ENCODE data around the gene ZIC1. TPM values are rescaled to one million over a fixed set of nuclear protein-coding genes. Genes with fewer than 3 reads are reported as not detected.
A peak's percentile ranks its signal among the peaks of the same experiment; 100 is the strongest.

Gene ZIC1
- total RNA-seq, 1 experiment from 2014 or later, result not detected

- no peak overlapping the region for H2BK15ac ChIP-seq (ENCODE audit: low read depth, low read length)
- no peak overlapping the region for H4K91ac ChIP-seq (ENCODE audit: insufficient read length, low read depth, low read length)
- H3K18ac ChIP-seq (ENCODE audit: insufficient read length, low read depth, low read length), result no peak overlapping the region
- no CpG with 5 or more reads among the region's 7 CpGs for WGBS (ENCODE audit: extremely low coverage, insufficient read length, low lambda C conversion rate)
- H2BK120ac ChIP-seq (ENCODE audit: low read depth, low read length, poor library complexity, severe bottlenecking), result no peak overlapping the region
- H3K4ac ChIP-seq (ENCODE audit: low read depth, low read length), result no peak overlapping the region
- no peaks in the 10 kb centered on the region; a peak in 1 of 7 replicates for H3K36me3 Mint-ChIP-seq (ENCODE audit: insufficient read depth in 1 of 3, low read depth in 3 of 3)
- TF ChIP-seq, protein P1, sequence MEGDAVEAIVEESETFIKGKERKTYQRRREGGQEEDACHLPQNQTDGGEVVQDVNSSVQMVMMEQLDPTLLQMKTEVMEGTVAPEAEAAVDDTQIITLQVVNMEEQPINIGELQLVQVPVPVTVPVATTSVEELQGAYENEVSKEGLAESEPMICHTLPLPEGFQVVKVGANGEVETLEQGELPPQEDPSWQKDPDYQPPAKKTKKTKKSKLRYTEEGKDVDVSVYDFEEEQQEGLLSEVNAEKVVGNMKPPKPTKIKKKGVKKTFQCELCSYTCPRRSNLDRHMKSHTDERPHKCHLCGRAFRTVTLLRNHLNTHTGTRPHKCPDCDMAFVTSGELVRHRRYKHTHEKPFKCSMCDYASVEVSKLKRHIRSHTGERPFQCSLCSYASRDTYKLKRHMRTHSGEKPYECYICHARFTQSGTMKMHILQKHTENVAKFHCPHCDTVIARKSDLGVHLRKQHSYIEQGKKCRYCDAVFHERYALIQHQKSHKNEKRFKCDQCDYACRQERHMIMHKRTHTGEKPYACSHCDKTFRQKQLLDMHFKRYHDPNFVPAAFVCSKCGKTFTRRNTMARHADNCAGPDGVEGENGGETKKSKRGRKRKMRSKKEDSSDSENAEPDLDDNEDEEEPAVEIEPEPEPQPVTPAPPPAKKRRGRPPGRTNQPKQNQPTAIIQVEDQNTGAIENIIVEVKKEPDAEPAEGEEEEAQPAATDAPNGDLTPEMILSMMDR (conservative IDR thresholded peaks at IDR 0.05), result no peak
- no peaks in the 10 kb centered on the region for H3K23me2 ChIP-seq (ENCODE audit: insufficient read length, low read depth, low read length, poor library complexity, severe bottlenecking)
- peaks cover 88% of the 10 kb centered on the region for H3K27me3 ChIP-seq (ENCODE audit: insufficient read depth, low read length)
- H2BK5ac ChIP-seq (ENCODE audit: insufficient read length, low read length), result no peak overlapping the region
- H2AK5ac ChIP-seq (ENCODE audit: insufficient read length, low read length), result no peak overlapping the region
- H4K8ac ChIP-seq (replicated peaks; ENCODE audit: insufficient read length, low read depth, low read length), result no peak overlapping the region
- no peaks in the 10 kb centered on the region for H4K20me1 ChIP-seq (ENCODE audit: control insufficient read depth, insufficient read depth, insufficient read length)
- H3K23ac ChIP-seq (ENCODE audit: insufficient read length, low read depth, low read length), result no peak overlapping the region
- peak overlapping the region in 1 of 2 experiments; percentile 72; a peak in 2 of 5 replicates for H3K4me3 Mint-ChIP-seq
- H3K4me2 ChIP-seq (ENCODE audit: insufficient read depth, insufficient read length, low read length), result no peak overlapping the region
- H4K5ac ChIP-seq (ENCODE audit: insufficient read length, low read depth, low read length), result no peak overlapping the region
- H3K14ac ChIP-seq (ENCODE audit: insufficient read depth, low read length), result no peak overlapping the region
- H3K4me1 Mint-ChIP-seq, result peaks cover 28 to 64% of the 10 kb centered on the region in 2 experiments
- no peak overlapping the region for H3K56ac ChIP-seq (ENCODE audit: insufficient read length, low read depth, low read length)
- no peak overlapping the region for H3K9ac ChIP-seq (ENCODE audit: extremely low read depth, insufficient read length, low read length)
- H3K9me3 ChIP-seq (ENCODE audit: control insufficient read depth, low read depth, low read length), result no peaks in the 10 kb centered on the region
- no peak for DNase-seq
- H3K27ac ChIP-seq (ENCODE audit: insufficient read length, low read depth, low read length), result no peak overlapping the region
- no peak overlapping the region for H2AFZ ChIP-seq (ENCODE audit: low read length)
- no peak overlapping the region for H3K27ac Mint-ChIP-seq
- no peak overlapping the region for H3T11ph ChIP-seq (ENCODE audit: low read length)
- peaks cover 100% of the 10 kb centered on the region for H3K27me3 Mint-ChIP-seq (ENCODE audit: low read depth)
- no peaks in the 10 kb centered on the region for H3K4me1 ChIP-seq (ENCODE audit: insufficient read depth, low read length)
- no peak overlapping the region for H2BK20ac ChIP-seq (ENCODE audit: low read depth, low read length, poor library complexity, severe bottlenecking)
- no peak overlapping the region for H2BK12ac ChIP-seq (ENCODE audit: insufficient read length, low read depth, low read length)
- H3K9me3 Mint-ChIP-seq, result peaks cover 0 to 2% of the 10 kb centered on the region in 2 experiments; a peak in 2 of 5 replicates
- H3K79me2 ChIP-seq (ENCODE audit: insufficient read depth, low read length), result no peaks in the 10 kb centered on the region
- no peaks in the 10 kb centered on the region for H3K79me1 ChIP-seq (ENCODE audit: insufficient read depth, low read depth, low read length, poor library complexity, severe bottlenecking)
These were observed 37.3 kb upstream of the ZIC1 start for GRCh38 chr3:147371771-147372340.
